HEK293T (cell line): Measurements from ENCODE around the gene SUPT3H.
"Not testable (repeated sequence)": the region's sequence is repeated elsewhere in the genome, so short reads cannot be mapped to it uniquely, and the experiment has no call there.

Experiments used
- CTCF ChIA-PET: fragments of 350-600 bp; formaldehyde crosslinking; extraction: SDS; loops from one replicate; lab custom pipeline; 2021; ENCODE audit warnings: antibody characterized with exemption, inconsistent platforms; lab: Yijun Ruan, JAX
- POLR2A ChIA-PET: fragments of 350-600 bp; formaldehyde crosslinking; extraction: SDS; loops from one replicate; lab custom pipeline; 2020; ENCODE audit warnings: antibody characterized with exemption, inconsistent platforms; lab: Yijun Ruan, JAX
- DNase-seq: peaks from one replicate; pipeline ENCODE4 v3.0.0; 2012; ENCODE audit warnings: mixed read lengths; ENCODE audit errors: extremely low spot score
- ARNT ChIP-seq: fragments of 450-650 bp; IDR thresholded peaks from 2 replicates; pipeline ENCODE4 v1.6.1; 2017; ENCODE audit warnings: mild to moderate bottlenecking
- BHLHE40 ChIP-seq: fragments of 450-650 bp; IDR thresholded peaks from 2 replicates; pipeline ENCODE4 v1.6.1; 2016; ENCODE audit warnings: mild to moderate bottlenecking, moderate library complexity, borderline replicate concordance
- CTBP1 ChIP-seq: fragments of 450-650 bp; IDR thresholded peaks from 2 replicates; pipeline ENCODE4 v1.6.1; 2016; ENCODE audit warnings: borderline replicate concordance
- ELF4 ChIP-seq: fragments of 450-650 bp; IDR thresholded peaks from 2 replicates; pipeline ENCODE4 v1.6.1; 2017; ENCODE audit warnings: antibody characterized with exemption
- FOXA1 ChIP-seq: fragments of 450-650 bp; IDR thresholded peaks from 2 replicates; pipeline ENCODE4 v1.6.1; 2016; ENCODE audit warnings: mild to moderate bottlenecking
- FOXK2 ChIP-seq: fragments of 450-650 bp; IDR thresholded peaks from 2 replicates; pipeline ENCODE4 v1.6.1; 2016; ENCODE audit warnings: mild to moderate bottlenecking
- FOXM1 ChIP-seq: fragments of 450-650 bp; IDR thresholded peaks from 2 replicates; pipeline ENCODE4 v1.6.1; 2017; ENCODE audit warnings: mild to moderate bottlenecking, borderline replicate concordance
- HDGF ChIP-seq: fragments of 450-650 bp; IDR thresholded peaks from 2 replicates; pipeline ENCODE4 v1.6.1; 2017; ENCODE audit warnings: antibody characterized with exemption, borderline replicate concordance
- L3MBTL2 ChIP-seq: fragments of 450-650 bp; conservative IDR thresholded peaks from 2 replicates; pipeline ENCODE4 v1.6.1; 2016; ENCODE audit warnings: mild to moderate bottlenecking
- LEF1 ChIP-seq: fragments of 450-650 bp; IDR thresholded peaks from 2 replicates; pipeline ENCODE4 v1.6.1; 2017; ENCODE audit warnings: mild to moderate bottlenecking, borderline replicate concordance
- NFRKB ChIP-seq: fragments of 450-650 bp; IDR thresholded peaks from 2 replicates; pipeline ENCODE4 v1.6.1; 2016; ENCODE audit warnings: mild to moderate bottlenecking, moderate library complexity
- PKNOX1 ChIP-seq: fragments of 450-650 bp; IDR thresholded peaks from 2 replicates; pipeline ENCODE4 v1.6.1; 2016
- SP1 ChIP-seq: fragments of 450-650 bp; IDR thresholded peaks from 2 replicates; pipeline ENCODE4 v1.6.1; 2017
- SUZ12 ChIP-seq: fragments of 450-650 bp; IDR thresholded peaks from 2 replicates; pipeline ENCODE4 v1.6.1; 2016; ENCODE audit warnings: mild to moderate bottlenecking
- TARDBP ChIP-seq: fragments of 450-650 bp; IDR thresholded peaks from 2 replicates; pipeline ENCODE4 v1.6.1; 2016
- ZNF384 ChIP-seq: fragments of 450-650 bp; IDR thresholded peaks from 2 replicates; pipeline ENCODE4 v1.6.1; 2016

SUPT3H gene

GRCh38 chr6:44914141-44914540 lies 463.6 kb downstream of the SUPT3H start:
- no peak for TF ChIP-seq ARNT
- CTCF ChIA-PET = no interaction called here
- POLR2A ChIA-PET = no interaction called here
- no peak for DNase-seq

- DNase-seq = no peak
- ChIA-PET POLR2A (no interaction called here), CTCF (no interaction called here)
- TF ChIP-seq CTBP1 (no peak), ELF4 (no peak), HDGF (no peak), SUZ12 (no peak), NFRKB (no peak), FOXM1 (no peak), LEF1 (no peak), FOXK2 (no peak), FOXA1 (no peak), PKNOX1 (no peak), L3MBTL2 (no peak), ARNT (no peak), BHLHE40 (no peak), SP1 (no peak), TARDBP (no peak), ZNF384 (no peak)
These were observed 471.0 kb downstream of the SUPT3H start for GRCh38 chr6:44906761-44907160.

- CTCF ChIA-PET, POLR2A ChIA-PET, DNase-seq: not testable (repeated sequence)
These were observed 477.4 kb downstream of the SUPT3H start for GRCh38 chr6:44900358-44900757.

- no peak for DNase-seq
- ChIA-PET POLR2A (no interaction called here), CTCF (no interaction called here)
- TF ChIP-seq FOXM1 (no peak), TARDBP (no peak), LEF1 (no peak), CTBP1 (no peak), ELF4 (no peak), FOXA1 (no peak), FOXK2 (no peak), L3MBTL2 (no peak)
These were observed 479.3 kb downstream of the SUPT3H start for GRCh38 chr6:44898296-44898930.

GRCh38 chr6:44897316-44897715 lies 480.4 kb downstream of the SUPT3H start:
- ChIA-PET POLR2A (no interaction called here), CTCF (no interaction called here)
- no peak for DNase-seq
- TF ChIP-seq SP1 = no peak
- no peak for TF ChIP-seq ELF4
- TF ChIP-seq CTBP1 = no peak
- TF ChIP-seq SUZ12 = no peak
- no peak for TF ChIP-seq LEF1
- TF ChIP-seq ARNT = no peak
- no peak for TF ChIP-seq FOXK2
- TF ChIP-seq ZNF384 = no peak
- TF ChIP-seq NFRKB = no peak
- TF ChIP-seq TARDBP = no peak
- no peak for TF ChIP-seq FOXM1
- no peak for TF ChIP-seq FOXA1
- no peak for TF ChIP-seq HDGF
- no peak for TF ChIP-seq BHLHE40
- TF ChIP-seq PKNOX1 = no peak

- TF ChIP-seq TARDBP (no peak), HDGF (no peak), FOXA1 (no peak), FOXK2 (no peak), FOXM1 (no peak), L3MBTL2 (no peak), BHLHE40 (no peak), ELF4 (no peak), SP1 (no peak), LEF1 (no peak), CTBP1 (no peak), NFRKB (no peak), SUZ12 (no peak), ZNF384 (no peak), ARNT (no peak), PKNOX1 (no peak)
- ChIA-PET POLR2A (no interaction called here), CTCF (no interaction called here)
- DNase-seq = no peak
These were observed 481.0 kb downstream of the SUPT3H start for GRCh38 chr6:44896701-44897100.
